HG02610 (cell line): Measurements from ENCODE around the gene IRF1.
"Not testable (repeated sequence)": the region's sequence is repeated elsewhere in the genome, so short reads cannot be mapped to it uniquely, and the experiment has no call there.

Experiments used
- ATAC-seq: cut with Tn5 transposase; IDR thresholded peaks from one replicate; pipeline ENCODE4 v1.9.1; 2021; ENCODE audit warnings: mild to moderate bottlenecking, moderate library complexity; ENCODE audit not compliant: unreplicated experiment

The IRF1 gene

DNA sequence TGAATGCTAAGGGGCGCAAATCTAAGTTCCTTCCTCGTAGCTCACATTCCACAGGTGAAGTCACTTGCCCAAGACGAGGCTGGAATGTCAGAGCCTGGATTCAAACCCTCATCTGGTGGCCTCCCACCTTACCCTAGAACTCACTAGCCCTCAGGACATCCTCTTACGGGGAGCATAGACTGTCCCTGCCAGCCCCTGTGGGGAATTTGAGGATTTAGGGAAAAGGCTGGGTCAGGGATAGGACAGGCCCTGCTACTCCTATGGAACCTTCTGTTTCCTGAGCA, 45.0 kb downstream of the IRF1 start:
- ATAC-seq, result no peak

DNA sequence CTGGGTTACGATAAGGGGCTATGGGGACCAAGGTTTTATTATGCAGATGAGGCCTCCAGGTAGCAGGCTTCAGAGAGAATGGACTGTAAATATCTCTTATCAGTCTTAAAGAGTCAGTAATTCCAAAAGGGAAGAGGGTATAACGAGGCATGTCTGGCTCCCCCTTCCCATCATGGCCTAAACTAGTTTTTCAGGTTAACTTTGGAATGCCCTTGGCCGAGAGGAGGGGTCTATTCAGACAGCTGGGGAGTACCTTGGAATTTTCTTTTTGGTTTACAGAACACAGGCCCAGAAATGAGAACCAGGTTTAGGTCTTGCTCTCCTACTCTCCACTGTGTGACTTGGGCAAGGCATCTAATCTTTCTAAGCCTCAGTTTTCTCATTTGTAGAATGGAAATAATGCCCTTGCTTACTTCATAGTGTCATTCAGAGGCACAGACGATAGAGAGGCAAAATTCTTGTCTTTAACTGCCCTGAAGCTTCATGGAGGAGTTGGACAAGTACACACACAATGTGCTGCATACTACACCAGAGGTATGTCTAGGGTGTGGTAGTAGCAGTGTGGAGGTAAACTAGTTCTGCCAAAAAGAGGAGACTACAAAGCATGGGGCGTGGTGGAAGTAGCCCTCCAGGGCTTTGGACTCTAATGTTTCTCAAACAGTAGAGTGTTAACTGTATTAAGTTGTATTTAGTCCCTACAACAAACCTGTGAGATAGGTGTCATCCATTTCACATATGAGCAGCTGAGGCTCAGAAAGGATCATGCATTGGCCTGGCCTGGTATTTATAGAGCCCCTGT, 45.5 kb downstream of the IRF1 start:
- no peak for ATAC-seq

DNA sequence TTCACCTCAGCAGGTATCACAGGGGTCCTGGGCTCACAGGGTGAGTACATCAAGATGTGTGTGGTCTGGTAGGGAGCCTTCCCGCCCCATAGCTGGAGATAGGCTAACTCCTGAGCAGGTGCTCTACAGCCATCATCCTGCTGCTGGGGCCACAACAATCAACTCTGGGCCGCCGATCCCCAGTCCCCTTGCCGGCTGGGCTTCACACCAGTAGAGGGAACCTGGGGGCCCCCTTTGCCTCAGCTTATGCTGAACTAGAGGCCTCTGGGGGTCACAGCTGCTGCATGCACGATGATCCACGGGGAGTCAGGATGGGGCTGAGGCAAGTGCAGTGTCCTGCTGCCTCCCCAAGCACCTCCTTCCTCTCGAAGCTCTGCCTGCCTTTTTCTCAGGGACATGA, 46.5 kb downstream of the IRF1 start:
- ATAC-seq, result no peak

DNA sequence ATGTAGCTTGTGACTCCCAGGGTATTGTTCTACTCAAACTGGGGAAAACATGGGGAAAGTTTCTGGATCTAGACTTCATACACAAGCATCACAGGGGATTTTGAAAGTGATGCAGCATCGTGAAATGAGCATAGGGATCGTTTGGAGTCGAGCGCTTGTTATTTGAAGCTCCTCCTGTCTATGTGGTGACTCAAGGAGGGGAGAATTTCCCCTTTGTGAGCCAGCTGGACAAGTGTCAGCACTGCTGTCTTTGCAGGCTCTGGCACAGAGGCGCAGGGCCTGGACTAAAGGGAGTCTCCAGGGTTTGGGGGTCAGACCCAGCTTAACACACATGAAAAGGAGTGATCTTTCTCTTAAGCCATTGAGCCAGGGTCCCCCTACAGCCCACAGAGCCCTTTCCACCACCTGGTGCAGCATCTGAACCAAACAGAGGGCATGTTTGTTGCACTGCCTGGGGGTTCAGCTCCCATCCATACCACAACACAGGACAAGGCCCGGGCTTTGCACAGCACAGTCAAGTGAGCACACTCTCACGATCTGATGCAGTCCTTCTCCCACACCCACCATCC, 51.0 kb downstream of the IRF1 start:
- peak; percentile 35 for ATAC-seq

DNA sequence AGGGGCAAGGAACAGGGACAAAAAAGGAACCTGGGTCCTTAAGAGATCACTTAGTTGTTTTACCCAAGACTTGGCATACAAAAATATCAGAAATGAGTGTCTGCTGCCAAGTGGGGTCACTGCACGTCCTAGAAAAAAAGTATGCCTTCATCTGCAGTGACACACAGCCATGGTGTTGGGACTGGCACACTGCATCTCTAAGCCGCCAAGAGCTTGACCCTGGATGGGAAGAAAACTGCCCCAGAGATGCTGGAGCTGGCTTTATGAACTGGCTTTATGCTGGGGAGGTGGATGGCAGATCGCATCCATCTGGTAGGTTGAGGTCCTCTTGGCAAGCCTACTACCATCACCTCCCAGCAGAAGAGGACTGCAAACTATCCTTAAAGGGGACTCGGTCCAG, 51.7 kb downstream of the IRF1 start:
- no peak for ATAC-seq

DNA sequence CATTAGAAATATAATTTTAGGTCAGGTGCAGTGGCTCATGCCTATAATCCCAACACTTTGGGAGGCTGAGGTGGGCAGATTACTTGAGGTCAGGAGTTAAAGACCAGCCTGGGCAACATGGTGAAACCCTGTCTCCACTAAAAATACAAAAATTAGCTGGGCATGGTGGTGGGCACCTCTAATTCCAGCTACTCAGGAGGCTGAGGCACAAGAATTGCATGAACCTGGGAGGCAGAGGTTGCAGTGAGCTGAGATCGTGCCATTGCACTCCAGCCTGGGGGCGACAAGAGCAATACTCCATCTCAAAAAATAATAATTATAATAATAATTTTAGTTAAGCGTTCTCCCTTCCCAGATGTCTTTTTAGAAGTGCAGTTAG, 52.3 kb downstream of the IRF1 start:
- ATAC-seq, result not testable (repeated sequence)

DNA sequence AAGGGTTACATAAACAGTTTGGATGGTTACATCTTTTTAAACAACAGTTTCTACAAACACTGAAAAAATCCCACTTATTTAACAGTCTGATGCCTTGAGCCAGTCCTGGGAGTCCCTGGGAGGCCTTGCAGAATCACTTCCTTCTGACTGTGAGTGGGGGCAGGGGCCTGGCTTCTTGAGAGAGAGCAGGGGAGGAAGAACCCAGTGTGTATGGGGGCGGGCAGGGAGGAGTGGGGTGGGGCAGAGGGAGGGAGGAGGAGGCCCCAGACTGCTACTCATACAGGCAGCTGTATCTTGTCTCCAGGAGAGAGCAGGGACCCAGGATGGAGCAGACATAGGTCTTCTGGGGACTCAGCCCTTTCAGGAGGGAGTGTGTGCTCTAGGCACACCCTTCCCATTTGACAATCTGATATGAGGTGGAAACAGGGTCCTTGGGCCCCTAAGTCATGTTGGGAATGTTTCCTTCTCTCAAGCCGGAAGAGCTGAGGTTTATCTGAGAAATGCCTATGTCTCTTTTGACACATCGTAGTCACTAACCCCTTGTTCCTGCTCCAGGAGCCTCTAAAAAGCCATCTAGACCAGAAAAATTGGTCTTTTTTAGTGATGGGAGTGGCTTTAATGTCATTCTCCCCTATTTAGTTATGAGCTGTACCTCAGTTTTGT, 52.8 kb downstream of the IRF1 start:
- peak; percentile 72 for ATAC-seq

DNA sequence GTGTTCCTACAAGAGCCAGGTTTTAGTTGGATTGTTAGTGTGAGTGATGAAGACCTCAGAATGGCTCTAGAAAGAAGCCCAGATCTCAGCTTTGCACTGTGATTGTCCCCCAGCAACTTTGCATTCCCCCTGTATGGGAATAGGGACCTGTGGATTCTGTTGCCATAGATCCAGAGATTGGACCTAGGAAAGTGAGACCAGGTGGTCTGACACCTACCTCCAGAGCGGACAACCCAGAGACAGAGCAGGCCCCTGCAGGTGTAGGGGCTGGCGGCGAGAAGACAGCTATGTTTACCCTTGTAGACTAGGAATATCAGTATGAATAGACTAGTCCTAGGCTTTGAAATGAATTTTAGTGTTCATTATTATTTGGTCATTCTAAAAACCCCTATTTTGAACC, 53.6 kb downstream of the IRF1 start:
- peak; percentile 3 for ATAC-seq

DNA sequence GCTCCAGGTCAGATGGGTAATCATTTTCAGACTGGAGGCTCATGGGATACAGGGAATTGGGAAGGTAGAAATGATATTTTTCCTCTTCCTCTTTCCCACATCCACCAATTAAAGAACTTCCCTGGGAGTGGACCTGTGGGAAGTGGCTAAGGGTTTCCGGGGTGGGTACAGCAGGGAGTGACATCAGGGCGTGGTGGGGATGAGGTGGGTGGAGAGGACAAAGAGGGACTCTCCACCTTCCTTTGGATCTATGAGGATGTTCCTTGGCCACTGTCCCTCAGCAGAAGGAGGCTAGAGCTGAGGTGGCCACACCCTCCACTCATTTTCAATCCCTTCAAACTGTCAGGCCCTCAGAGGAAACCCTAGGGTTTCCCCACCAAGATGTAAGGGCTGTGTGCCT, 54.7 kb downstream of the IRF1 start:
- no peak for ATAC-seq

DNA sequence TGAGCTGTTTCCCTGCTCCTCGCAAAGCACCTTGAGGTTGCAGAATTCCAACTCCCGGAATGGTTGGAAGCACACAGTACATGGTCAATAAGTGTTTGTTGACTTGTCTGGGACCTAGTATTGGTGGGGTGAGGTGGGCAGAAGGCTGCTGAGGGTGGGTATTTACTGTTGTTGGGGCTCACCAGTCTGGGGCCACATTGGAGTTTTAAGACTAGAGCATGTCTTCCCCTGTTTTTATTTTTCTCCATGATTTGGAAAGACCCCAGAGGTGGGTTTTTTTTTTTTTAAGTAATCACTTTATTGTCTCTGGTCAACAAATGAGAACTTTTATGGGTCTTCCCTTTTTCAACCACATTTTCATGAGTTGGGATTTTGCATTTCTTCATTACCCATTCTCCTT, 55.1 kb downstream of the IRF1 start:
- ATAC-seq, result no peak

DNA sequence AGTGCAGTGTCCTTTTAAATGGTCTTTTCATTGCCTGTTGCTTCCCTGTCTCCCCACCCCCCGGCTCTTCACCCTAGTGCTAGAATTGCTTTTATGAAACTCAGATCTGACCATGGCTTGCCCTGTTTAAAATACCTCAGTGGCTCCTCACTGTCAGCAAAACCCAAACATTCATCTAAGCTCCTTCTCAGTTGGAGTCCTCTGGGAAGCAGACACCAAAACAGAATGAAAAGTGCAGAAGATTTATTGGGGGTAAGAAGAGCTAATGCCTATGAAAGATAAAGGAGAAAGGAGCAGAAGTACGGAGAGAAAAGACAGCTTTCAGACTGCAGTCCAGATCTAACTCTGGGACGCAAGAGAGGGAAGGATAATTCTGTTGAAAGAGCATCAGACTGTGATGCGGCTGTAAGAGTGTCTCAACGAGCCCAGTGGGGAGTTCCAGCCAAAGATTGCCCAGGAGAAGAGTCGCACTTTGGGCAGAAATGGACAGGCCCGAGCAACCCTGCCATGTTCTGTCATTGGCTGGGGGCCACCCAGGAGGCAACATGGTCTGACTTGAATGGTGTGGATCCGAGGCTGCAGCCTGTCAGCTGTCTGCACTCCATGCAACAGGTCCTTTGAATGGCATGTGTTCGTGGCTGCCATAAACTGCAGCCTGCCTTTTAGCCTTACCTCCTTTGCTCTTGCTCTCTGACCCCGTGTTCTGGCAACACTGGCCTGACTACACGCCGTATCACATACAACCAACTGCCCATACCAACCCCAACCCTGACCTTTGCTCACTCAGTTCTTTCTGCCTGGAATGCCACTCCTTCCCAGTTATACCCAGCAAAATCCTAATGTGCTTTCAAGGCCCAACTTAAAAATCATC, 55.9 kb downstream of the IRF1 start:
- ATAC-seq, result no peak

DNA sequence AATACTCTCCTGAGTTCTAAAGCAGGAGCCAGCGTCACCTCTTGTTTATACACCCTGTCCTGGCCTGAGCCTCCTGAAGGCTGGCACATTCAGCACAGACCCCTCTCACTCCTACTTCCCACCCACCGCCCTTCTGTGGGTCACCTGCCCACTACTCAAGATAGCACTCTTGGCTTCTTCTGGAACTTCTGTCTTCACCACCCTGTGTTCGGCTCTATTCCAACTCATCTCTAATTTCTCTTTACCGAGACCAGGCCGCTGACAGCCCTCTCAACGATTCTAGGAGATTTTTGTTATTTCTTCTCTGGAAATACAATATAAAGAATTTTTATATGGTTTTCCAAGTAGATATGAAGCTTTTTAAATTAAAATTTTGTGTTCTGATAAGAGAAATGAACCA, 57.4 kb downstream of the IRF1 start:
- no peak for ATAC-seq

DNA sequence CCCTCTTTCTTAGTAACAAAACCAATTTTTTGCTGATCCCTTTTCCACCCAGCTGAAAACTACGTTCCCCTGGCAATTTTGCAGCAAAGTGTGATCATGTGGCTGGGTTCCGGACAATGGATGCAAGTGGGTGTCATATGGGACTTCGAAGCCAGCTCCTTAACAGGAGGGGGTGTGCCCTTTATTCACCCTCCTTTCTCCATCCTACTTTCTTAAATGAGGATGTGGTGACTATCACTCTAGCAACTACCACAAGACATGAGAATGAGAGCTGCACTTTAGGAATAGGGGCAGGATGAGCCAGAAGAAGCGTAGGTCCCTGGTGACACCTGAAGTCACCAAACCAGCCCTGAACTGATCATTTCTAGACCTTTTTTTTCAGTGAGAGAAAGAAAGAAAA, 58.9 kb downstream of the IRF1 start:
- ATAC-seq, result no peak
